MM.1S (cell line): ENCODE measurements around the gene TEFM.

Experiments
- CTCF ChIP-seq: fragments of 300-600 bp; sonication (generic); IDR thresholded peaks from 2 replicates; pipeline ENCODE4 v1.5.1; 2016; ENCODE audit warnings: antibody characterized with exemption, low read length, mixed read lengths
- EZH2 ChIP-seq: fragments of 300-600 bp; sonication (generic); optimal IDR thresholded peaks from 2 replicates; pipeline ENCODE3; 2017; ENCODE audit warnings: low read depth, mild to moderate bottlenecking, antibody characterized with exemption, low read length, mixed read lengths
- EZH2phosphoT487 ChIP-seq: fragments of 300-600 bp; sonication (generic); IDR thresholded peaks from 2 replicates; pipeline ENCODE4 v1.6.1; 2018; ENCODE audit warnings: antibody characterized with exemption, low read length

GRCh38 chr17:30886187-30886586, 19.9 kb downstream of the TEFM start:
- no peak for TF ChIP-seq CTCF
- no peak for TF ChIP-seq EZH2
- no peak for TF ChIP-seq EZH2phosphoT487
